Liver (tissue), 9 donors: ENCODE results near the gene PIWIL4. TPM values are rescaled to one million over a fixed set of nuclear protein-coding genes. Genes with fewer than 3 reads are reported as not detected.

ENCODE experiments used
- DNase-seq: peaks from one replicate; pipeline ENCODE4 v3.0.0-alpha.2; 2017; ENCODE audit warnings: low spot score
- H3K27ac ChIP-seq, 2 donors: one replicate each; pipeline ENCODE4 v1.7.0; 2013; ENCODE audit warnings: inconsistent platforms in 2 of 2, low read length in 2 of 2, control low read depth in 1 of 2, low read depth in 1 of 2, mild to moderate bottlenecking in 1 of 2
- H3K27me3 ChIP-seq, 4 donors: one replicate each; pipeline versions ENCODE4 v1.6.1 to v1.7.0; 2013; ENCODE audit warnings: low read length in 3 of 4, inconsistent platforms in 1 of 4, mild to moderate bottlenecking in 1 of 4, moderate library complexity in 1 of 4; ENCODE audit not compliant: control insufficient read depth in 4 of 4, insufficient read depth in 4 of 4
- H3K36me3 ChIP-seq, 4 donors: one replicate each; pipeline versions ENCODE4 v1.6.1 to v1.7.0; 2013; ENCODE audit warnings: low read length in 3 of 4, mild to moderate bottlenecking in 3 of 4, low read depth in 1 of 4, moderate library complexity in 1 of 4; ENCODE audit not compliant: control insufficient read depth in 4 of 4, insufficient read depth in 3 of 4
- H3K4me1 ChIP-seq, 4 donors: one replicate each; pipeline versions ENCODE4 v1.6.1 to v1.7.0; 2013; ENCODE audit warnings: low read length in 3 of 4, mild to moderate bottlenecking in 3 of 4, moderate library complexity in 1 of 4; ENCODE audit not compliant: control insufficient read depth in 4 of 4, insufficient read depth in 4 of 4
- H3K4me3 ChIP-seq, 3 donors: one replicate each; pipeline versions ENCODE4 v1.6.1 to v1.7.0; 2013; ENCODE audit warnings: low read length in 3 of 3, control low read depth in 1 of 3, low read depth in 1 of 3, mild to moderate bottlenecking in 1 of 3
- H3K9ac ChIP-seq, 2 donors: one replicate each; pipeline ENCODE4 v1.7.0; 2013; ENCODE audit warnings: low read length in 2 of 2, mild to moderate bottlenecking in 2 of 2, moderate library complexity in 2 of 2, control low read depth in 1 of 2, low read depth in 1 of 2
- H3K9me3 ChIP-seq, 4 donors: one replicate each; pipeline versions ENCODE4 v1.6.1 to v1.7.0; 2013; ENCODE audit warnings: low read length in 3 of 4; ENCODE audit not compliant: control insufficient read depth in 4 of 4
- EGR1 ChIP-seq, 2 donors: IDR thresholded peaks; 2 replicates each; pipeline ENCODE4 v1.6.1; 2016 to 2018; ENCODE audit warnings: antibody characterized with exemption in 2 of 2, low read depth in 2 of 2
- FOXA1 ChIP-seq: IDR thresholded peaks from 2 replicates; pipeline ENCODE4 v1.6.1; 2016; ENCODE audit warnings: antibody characterized with exemption
- GABPA ChIP-seq, 2 donors: IDR thresholded peaks in 1 of 2; conservative IDR thresholded peaks in 1 of 2; 2 replicates each; pipeline ENCODE4 v1.6.1; 2016; ENCODE audit warnings: antibody characterized with exemption in 2 of 2, mild to moderate bottlenecking in 1 of 2, moderate library complexity in 1 of 2
- MAX ChIP-seq: IDR thresholded peaks from 2 replicates; pipeline ENCODE4 v1.6.1; 2016; ENCODE audit warnings: antibody characterized with exemption
- REST ChIP-seq: IDR thresholded peaks from 2 replicates; pipeline ENCODE4 v1.6.1; 2016; ENCODE audit warnings: antibody characterized with exemption, mild to moderate bottlenecking
- TAF1 ChIP-seq: conservative IDR thresholded peaks from 2 replicates; pipeline ENCODE4 v1.6.1; 2016; ENCODE audit warnings: antibody characterized with exemption, mild to moderate bottlenecking
- WGBS: extraction: QIAGEN DNeasy Blood & Tissue Kit; methylation state at CpG from one replicate; pipeline ENCODE4 v1.1.7; 2013; 5-methylcytosine and 5-hydroxymethylcytosine counted together
- polyA plus RNA-seq, 2 donors: library from polyadenylated mRNA; stranded (reverse) in 1 of 2; unstranded in 1 of 2; fragments of 200-250 nt in 1 of 2; fragments of >200 nt in 1 of 2; fragmentation: Nextera tagmentation in 1 of 2; extraction: Ambion mirVana in 1 of 2; gene quantifications; one replicate each; pipeline versions ENCODE4 v1.2.1 to v1.2.3, GENCODE V29; 2013 to 2015
- total RNA-seq, 2 donors: library from RNA; depleted of rRNA; stranded (reverse); fragments of >200 nt; gene quantifications; one replicate each; pipeline ENCODE4 v1.2.3, GENCODE V29; 2014
- donor health status: healthy.
- donor health status: healthy.
- donor health status: healthy.
- donor health status: healthy.
- donor health status: healthy.

PIWIL4 gene
- total and polyA plus RNA-seq, 4 donors, result 0.18 to 1.5 (median 0.51) TPM

GRCh38 chr11:94537031-94537600 is 30.1 kb upstream of the PIWIL4 start:
- H3K9me3 ChIP-seq, result no peaks in the 10 kb centered on the region
- TF ChIP-seq REST, result no peak

GRCh38 chr11:94539420-94539819 is 27.7 kb upstream of the PIWIL4 start:
- DNase-seq, result no peak
- Histone ChIP-seq H3K4me3 (no peak overlapping the region), H3K9me3 (no peaks in the 10 kb centered on the region), H3K4me1 (peaks cover 0 to 8% (median 3%) of the 10 kb centered on the region in 4 donors), H3K9ac (no peak overlapping the region), H3K27me3 (no peaks in the 10 kb centered on the region), H3K27ac (no peak overlapping the region), H3K36me3 (no peaks in the 10 kb centered on the region)
- WGBS, result 44% methylated on average over 1 of the region's 1 CpG
- TF ChIP-seq TAF1, result no peak

More at GRCh38 chr11:94537031-94537600, 30.1 kb upstream of the PIWIL4 start:
- H3K27me3 ChIP-seq, result no peaks in the 10 kb centered on the region
- H3K36me3 ChIP-seq, result no peaks in the 10 kb centered on the region
- H3K9ac ChIP-seq, result no peak overlapping the region
- no peak for DNase-seq
- H3K4me3 ChIP-seq, result no peak overlapping the region
- 54% methylated on average over 3 of the region's 3 CpGs for WGBS
- H3K27ac ChIP-seq, result no peak overlapping the region
- no peaks in the 10 kb centered on the region for H3K4me1 ChIP-seq

GRCh38 chr11:94543695-94544645 is 23.2 kb upstream of the PIWIL4 start, which contains the start of gene FUT4:
Gene FUT4 (plus strand): TSS chr11:94543921. CDS start chr11:94544134, 213 bp downstream.
- H3K9me3 ChIP-seq, result no peaks in the 10 kb centered on the region
- no peaks in the 10 kb centered on the region for H3K36me3 ChIP-seq
- WGBS, result 1% methylated on average over 109 of the region's 109 CpGs
- peak; percentile 66 for DNase-seq
- TF ChIP-seq REST, result peak; percentile 37
- peak in 1 of 2 donors; percentile 18 for TF ChIP-seq EGR1 (IDR thresholded peaks at IDR 0.05; ENCODE audit: low read depth in 2 of 2)
- TF ChIP-seq GABPA (IDR thresholded peaks at IDR 0.05 in 1 of 2, conservative IDR thresholded peaks at IDR 0.05 in 1 of 2), result peak in 1 of 2 donors; percentile 49
- TF ChIP-seq MAX, result no peak
- TF ChIP-seq FOXA1, result no peak
- TF ChIP-seq TAF1, result no peak
- H3K4me3 ChIP-seq, result peak within 1 kb of the TSS; percentile 57 to 72 (median 60)
- peak within 1 kb of the TSS; percentile 93 to 96 for H3K27ac ChIP-seq
- peak within 1 kb of the TSS; percentile 56 to 61 for H3K9ac ChIP-seq
- no peaks in the 10 kb centered on the region for H3K27me3 ChIP-seq
- peaks cover 3 to 17% (median 12%) of the 10 kb centered on the region in 4 donors for H3K4me1 ChIP-seq
